Vagina (tissue), 2 donors: ENCODE measurements around the gene TRPM5.

Experiments used
- CTCF ChIP-seq, 3 experiments: fragments of 450-650 bp in 2 of 3; fragments of 200-600 bp in 1 of 3; sonication (generic) in 1 of 3; IDR thresholded peaks; one replicate each; pipeline ENCODE4 v1.5.1; 2017 to 2019; ENCODE audit warnings: antibody characterized with exemption in 3 of 3, mild to moderate bottlenecking in 2 of 3, moderate library complexity in 2 of 3
- POLR2A ChIP-seq, 2 donors: fragments of 450-650 bp; IDR thresholded peaks; one replicate each; pipeline ENCODE4 v1.6.1; 2017; ENCODE audit warnings: antibody characterized with exemption in 2 of 2, mild to moderate bottlenecking in 2 of 2, moderate library complexity in 2 of 2

DNA sequence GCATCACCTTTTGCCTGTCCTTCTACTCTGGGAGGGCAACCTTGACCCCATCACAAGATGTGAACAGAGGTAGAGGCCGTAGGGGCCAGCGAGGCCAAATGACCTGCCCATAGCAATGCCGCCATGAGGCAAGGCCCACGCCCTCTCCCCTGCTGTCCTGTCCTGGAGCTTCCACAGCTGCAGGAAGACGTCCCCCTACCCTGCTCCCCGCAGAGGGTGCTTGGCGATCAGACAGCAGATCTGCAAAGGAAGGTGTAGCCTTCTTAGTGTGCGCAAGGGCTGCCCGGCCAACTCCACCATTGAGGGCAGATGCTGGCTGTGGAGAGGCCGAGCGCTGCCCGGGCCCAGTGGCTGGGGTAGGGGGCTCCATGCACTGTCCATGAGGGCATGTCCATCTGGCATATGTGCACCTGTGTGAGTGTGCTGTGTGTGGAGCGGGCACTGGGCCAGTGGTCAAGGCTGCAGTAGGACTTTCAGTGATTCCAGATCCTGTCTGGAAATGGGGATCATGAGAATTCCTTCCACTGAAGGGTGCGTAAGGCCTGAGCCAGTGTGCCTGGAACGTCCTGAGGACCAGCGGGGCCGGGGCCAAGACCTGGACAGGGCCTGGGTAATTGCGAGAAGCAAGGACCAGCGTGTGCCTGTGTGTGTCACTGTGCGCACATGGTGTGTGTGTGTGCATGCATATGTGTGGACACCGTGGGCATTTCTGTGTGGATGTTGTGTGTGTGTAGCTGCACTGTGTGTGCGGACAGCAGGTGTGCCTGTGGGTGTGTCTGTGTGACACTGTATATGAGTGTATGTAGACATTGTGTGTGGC lies 11.0 kb downstream of the TRPM5 start:
- TF ChIP-seq CTCF (IDR thresholded peaks at IDR 0.05) (no peak), POLR2A (IDR thresholded peaks at IDR 0.05) (no peak)
